Neural cell (in vitro differentiated cells): Measurements from ENCODE around the gene RERE.

Source experiments
- CTCF ChIP-seq: fragments of 450-650 bp; IDR thresholded peaks from 2 replicates; pipeline ENCODE4 v1.5.1; 2014; ENCODE audit warnings: antibody characterized with exemption, mild to moderate bottlenecking, moderate library complexity; ENCODE audit not compliant: poor library complexity, severe bottlenecking
- EP300 ChIP-seq: fragments of 450-650 bp; conservative IDR thresholded peaks from 2 replicates; pipeline ENCODE4 v1.6.1; 2014; ENCODE audit warnings: antibody characterized with exemption, mild to moderate bottlenecking, moderate library complexity; ENCODE audit not compliant: poor library complexity, severe bottlenecking
- SMC3 ChIP-seq: fragments of 450-650 bp; conservative IDR thresholded peaks from 2 replicates; pipeline ENCODE4 v1.6.1; 2014; ENCODE audit warnings: antibody characterized with exemption, mild to moderate bottlenecking, moderate library complexity; ENCODE audit not compliant: poor library complexity

- no peak for TF ChIP-seq CTCF
- TF ChIP-seq EP300: no peak
- no peak for TF ChIP-seq SMC3
Observed at GRCh38 chr1:8858112-8858668, 40.8 kb upstream of the RERE start.
